ENCODE data around the gene DDX31.

Gene DDX31

GRCh38 chr9:132594412-132594811 lies 75.4 kb downstream of the DDX31 start:
- no peak for DNase-seq (ENCODE audit: low read depth)

GRCh38 chr9:132592451-132592850 lies 77.3 kb downstream of the DDX31 start:
- no peak for DNase-seq (ENCODE audit: low read depth)

- no peak for DNase-seq (ENCODE audit: low read depth)
Observed at GRCh38 chr9:132591751-132592314, 78.0 kb downstream of the DDX31 start.

- no peak for DNase-seq (ENCODE audit: low read depth)
Observed at GRCh38 chr9:132591244-132591643, 78.5 kb downstream of the DDX31 start.

GRCh38 chr9:132590318-132591182 lies 79.2 kb downstream of the DDX31 start:
- no peak for DNase-seq (ENCODE audit: low read depth)

DNA sequence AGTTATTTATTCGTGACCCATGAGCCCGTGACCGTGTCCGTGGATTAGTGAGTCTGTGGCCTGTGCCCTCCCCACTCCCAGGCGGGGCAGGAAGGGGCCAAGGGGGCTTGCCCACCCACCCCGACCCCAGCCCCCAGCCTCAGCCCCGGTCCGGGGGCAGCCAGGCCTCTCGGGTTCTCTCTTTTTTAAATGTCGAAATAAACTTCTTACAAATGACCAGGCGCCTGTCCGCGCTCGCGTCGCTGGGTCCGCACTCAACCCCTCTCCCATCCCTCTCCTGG lies 79.8 kb downstream of the DDX31 start:
- no peak for DNase-seq (ENCODE audit: low read depth)

DNA sequence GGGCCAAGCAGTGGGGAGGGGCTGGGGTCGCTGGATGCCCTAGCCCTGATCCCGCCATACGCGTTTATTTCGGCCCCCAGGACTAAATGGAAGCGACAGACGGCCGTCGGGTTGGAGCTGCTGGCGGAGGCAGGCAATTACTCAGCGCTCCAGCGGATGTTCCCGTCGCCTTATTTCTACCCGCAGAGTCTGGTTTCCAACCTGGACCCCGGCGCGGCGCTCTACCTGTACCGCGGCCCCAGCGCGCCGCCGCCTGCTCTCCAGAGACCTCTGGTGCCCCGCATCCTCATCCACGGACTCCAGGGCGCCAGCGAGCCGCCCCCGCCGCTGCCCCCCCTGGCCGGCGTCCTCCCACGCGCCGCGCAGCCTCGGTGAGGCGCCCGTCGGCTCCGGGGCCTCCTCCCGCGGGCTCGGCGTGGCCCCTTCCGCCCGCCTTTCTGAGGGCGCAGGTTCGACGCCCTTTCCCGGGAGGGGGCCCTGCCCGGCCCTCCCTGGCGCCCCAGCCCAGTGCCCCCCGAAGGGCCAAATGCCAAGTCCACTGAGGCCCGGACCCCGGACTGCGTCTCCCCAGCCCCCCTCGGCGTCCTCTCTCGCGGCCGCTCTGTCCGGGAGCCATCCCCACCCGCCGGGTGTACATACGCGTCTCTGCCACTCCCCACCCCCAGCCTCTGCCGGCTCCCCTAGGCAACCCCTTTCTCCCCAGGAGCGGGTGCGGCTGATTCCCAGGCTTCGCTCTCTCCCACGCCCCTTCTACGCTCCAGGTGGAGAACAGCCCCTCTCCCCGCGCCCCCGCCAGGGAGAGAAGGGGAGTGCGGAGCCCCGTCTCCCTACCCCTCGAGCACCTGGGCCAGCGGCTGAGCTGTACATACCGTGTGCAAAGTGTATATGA lies 80.4 kb downstream of the DDX31 start:
- DNase-seq (ENCODE audit: low read depth) = no peak

GRCh38 chr9:132588501-132589147 lies 81.2 kb downstream of the DDX31 start:
- no peak for DNase-seq (ENCODE audit: low read depth)

DNA sequence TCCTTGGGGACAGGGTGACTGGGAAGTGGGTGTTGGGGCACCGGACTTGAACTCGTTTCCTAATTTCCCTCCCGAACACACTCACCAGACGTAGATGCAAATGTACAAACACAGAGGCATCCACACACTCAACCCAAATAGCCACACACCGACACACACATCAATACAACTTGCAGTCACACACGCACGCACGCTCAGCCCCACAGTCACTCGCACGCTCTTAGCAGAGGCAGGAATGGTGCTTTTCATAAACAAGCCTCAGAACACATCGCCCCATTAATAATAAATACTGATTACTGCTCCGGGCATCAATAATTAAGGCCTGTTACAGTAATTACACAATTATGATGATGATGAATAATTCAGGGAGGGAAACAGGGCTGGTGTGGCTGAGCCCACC lies 81.7 kb downstream of the DDX31 start:
- DNase-seq (ENCODE audit: low read depth) = no peak

DNA sequence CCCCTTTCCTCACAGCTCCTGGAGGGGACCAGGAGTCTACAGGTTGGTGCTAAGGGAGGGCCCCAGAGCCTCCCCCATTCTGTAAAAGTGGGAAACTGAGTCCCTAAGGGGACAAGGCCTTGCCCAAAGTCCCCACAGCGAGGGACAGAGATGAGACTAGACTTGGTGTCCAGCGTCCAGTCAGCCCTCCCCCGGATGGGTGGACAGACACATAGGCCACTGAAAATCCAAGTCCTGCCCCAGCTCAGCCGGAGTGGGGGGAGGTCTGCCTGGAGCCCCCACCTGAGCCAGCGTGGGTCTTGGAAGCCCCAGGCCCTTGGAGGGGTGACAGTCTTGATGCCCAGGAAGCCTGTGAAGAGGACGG lies 82.2 kb downstream of the DDX31 start:
- no peak for DNase-seq (ENCODE audit: low read depth)

GRCh38 chr9:132586830-132587591 lies 82.8 kb downstream of the DDX31 start:
- DNase-seq (ENCODE audit: low read depth) = no peak

DNA sequence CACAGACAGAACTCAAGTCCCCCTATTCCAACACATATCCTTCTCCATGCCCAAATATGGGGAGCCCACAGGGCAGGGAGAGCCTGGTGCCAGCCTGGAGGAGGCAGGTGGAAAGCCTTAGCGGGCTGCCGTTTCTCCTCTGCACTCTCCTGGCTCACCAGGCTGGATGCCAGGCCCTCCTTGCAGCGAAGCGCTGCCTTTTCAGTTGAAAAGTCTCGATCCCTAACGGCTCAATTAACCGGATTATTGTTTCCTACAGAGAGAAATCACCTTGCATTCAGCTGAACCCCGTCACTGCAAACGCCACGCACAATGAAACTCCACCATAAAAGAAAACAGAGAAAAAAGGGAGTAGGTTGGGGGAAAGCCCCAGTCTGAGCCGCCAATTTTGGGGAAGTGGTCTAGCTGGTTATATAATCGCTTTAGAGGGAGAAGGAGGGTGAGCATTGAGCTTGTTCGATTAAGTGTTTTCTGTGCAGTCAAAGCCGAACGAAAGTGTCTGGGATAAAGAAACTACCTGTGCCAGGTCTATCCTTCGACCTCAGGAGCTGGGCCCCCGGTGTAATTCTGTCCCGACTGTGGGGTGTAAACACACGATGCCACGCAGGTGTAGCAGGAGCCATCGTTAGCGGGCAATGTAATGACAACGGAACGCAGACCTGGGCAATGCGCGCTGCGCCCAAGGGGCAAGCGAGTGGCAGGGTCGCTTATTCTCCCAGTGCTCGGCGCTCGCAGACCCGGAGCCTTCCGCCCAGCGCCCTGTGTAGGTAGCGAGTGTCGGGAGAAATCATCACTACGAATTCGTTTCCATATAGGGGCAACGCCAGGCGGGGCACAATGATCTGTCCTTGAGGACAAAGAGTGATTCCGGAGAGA lies 83.6 kb downstream of the DDX31 start:
- DNase-seq (ENCODE audit: low read depth) = no peak

- no peak for DNase-seq (ENCODE audit: low read depth)
Observed at GRCh38 chr9:132584601-132585560, 84.9 kb downstream of the DDX31 start.

DNA sequence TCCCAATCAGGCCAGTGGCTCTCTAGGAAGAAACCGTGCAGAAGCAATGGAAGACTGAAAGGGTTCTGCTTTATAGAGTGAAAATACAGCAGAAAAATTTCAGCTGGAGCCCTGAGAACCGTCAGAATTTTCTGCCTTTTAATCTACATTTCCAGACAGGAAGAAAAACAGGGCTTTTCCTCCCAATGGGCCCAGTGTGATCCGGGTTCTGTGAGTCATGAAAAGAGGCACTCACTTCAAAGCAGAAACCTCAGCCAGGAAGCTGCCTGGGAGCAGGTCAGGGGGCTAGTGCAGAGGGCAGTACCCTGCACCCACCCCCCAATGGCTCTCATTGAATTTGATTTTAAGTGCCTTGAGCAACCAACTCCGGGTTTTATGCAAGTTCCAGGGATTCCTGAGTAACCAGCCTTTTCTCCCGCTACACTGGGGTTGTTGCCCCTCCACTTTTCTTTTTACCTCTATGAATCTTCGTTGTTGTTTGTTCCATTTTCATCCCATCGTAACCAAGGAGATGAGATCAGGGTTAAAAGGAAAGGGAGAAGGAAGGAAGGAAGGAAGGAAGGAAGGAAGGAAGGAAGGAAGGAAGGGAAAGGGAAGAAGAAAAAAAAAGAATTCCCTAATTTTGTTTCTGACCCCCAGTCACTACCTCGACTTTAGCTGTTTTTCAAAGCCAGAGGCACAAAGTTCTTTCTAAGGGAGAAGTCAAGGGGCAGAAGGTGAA lies 86.0 kb downstream of the DDX31 start:
- DNase-seq (ENCODE audit: low read depth) = no peak

- no peak for DNase-seq (ENCODE audit: low read depth)
Observed at GRCh38 chr9:132582786-132583583, 86.8 kb downstream of the DDX31 start.

- no peak for DNase-seq (ENCODE audit: low read depth)
Observed at GRCh38 chr9:132582276-132582785, 87.5 kb downstream of the DDX31 start, which contains the start of gene BARHL1. Gene BARHL1, plus strand, starts transcription at chr9:132582606. Its CDS starts 192 bp downstream, at chr9:132582798.

DNA sequence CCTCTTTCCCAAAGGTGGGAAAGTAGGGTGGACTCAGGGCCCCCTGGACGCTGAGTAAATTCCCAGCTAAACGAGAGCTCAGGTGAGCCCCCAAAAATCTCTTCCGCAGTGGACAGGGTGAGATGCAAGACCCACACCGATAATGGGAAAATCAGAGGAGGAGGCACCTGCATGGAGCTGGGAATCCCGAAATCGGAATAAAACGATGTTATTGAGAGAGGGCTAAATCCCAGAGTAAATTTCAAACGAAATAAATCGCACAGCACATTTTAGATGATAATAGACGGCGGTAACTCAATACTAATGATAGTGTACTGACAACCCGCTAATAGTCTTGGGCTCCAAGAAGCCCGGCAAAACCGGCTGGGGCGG lies 90.4 kb downstream of the DDX31 start:
- no peak for DNase-seq (ENCODE audit: low read depth)

Data from stimulated activated CD4-positive, alpha-beta T cell treated with anti-CD3 and anti-CD28 coated beads, Interleukin-2, amount 100 ng/mL, for 4 hours (primary cell).